ENCODE results near the gene GINS2.

The GINS2 gene

DNA sequence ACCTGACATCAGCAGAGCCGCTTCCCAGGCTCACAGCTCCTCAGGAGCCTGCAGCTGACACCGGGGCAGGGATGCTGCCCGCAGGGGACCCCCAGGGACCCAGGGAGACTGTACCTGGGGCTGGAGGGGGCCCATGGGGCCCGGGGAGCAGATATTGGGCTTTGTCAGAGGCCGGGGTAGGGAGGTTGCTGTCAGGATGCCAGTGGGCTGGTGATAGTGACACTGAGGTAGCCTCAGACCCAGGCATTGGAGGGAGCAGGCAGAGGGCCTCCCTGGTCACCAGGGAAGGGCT is 60.5 kb downstream of the GINS2 start:
- POLR2A ChIA-PET (ENCODE audit: low non-redundant PET), result no interaction called here
- DNase-seq (ENCODE audit: low spot score), result no peak
- H3K27ac ChIP-seq, result no peak overlapping the region
- CTCF ChIA-PET, result interaction anchor here (0.6 to 0.8 kb wide), 2 partner anchors 12 to 439 kb away, joined by 3 read pairs; no protein-coding TSS in a partner anchor
- TF ChIP-seq, protein P1, sequence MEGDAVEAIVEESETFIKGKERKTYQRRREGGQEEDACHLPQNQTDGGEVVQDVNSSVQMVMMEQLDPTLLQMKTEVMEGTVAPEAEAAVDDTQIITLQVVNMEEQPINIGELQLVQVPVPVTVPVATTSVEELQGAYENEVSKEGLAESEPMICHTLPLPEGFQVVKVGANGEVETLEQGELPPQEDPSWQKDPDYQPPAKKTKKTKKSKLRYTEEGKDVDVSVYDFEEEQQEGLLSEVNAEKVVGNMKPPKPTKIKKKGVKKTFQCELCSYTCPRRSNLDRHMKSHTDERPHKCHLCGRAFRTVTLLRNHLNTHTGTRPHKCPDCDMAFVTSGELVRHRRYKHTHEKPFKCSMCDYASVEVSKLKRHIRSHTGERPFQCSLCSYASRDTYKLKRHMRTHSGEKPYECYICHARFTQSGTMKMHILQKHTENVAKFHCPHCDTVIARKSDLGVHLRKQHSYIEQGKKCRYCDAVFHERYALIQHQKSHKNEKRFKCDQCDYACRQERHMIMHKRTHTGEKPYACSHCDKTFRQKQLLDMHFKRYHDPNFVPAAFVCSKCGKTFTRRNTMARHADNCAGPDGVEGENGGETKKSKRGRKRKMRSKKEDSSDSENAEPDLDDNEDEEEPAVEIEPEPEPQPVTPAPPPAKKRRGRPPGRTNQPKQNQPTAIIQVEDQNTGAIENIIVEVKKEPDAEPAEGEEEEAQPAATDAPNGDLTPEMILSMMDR (conservative IDR thresholded peaks at IDR 0.05; ENCODE audit: low read depth), result no peak

DNA sequence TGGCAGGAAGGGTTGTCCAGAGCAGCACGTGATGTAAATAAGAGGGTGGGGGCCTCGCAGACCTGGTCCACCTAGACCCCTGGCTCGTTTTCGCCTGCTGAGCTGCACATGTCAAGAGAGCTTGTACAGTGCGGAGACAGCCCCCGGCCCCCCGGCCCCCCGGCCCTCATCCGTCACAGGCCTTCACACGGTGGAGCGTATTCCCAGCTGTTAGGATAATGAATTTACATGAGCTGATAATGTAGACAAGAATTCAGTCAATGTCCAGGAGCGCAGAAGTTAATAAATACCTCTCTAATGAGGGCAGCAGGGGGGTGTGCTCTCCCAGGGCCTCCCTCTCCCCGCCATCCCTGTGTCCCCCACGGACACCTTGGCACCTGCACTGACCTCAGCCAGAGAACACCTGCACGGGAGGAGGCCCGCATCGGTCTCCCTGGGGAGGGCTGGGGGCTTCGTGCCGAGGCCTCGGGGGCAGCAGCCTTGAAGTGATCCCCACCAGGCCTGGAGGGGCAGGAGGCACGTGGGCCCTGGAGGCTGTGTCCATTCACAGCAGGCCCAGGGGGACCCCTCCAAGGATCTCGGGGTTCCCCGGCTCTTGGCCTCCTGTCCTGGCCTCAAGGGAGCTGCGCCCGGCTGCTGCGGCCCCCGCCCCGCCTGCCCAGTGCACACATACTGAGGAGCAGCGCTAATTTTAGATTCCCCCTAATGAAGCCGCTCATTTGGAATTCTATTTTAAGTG is 61.1 kb downstream of the GINS2 start:
- TF ChIP-seq, protein P1 (conservative IDR thresholded peaks at IDR 0.05; ENCODE audit: low read depth), result no peak
- no peak overlapping the region for H3K27ac ChIP-seq
- no peak for DNase-seq (ENCODE audit: low spot score)
- CTCF ChIA-PET, result interaction anchor here (0.6 to 0.8 kb wide), 3 partner anchors 11 to 438 kb away, joined by 3 to 6 read pairs (median 3); no protein-coding TSS in a partner anchor
- POLR2A ChIA-PET (ENCODE audit: low non-redundant PET), result no interaction called here

DNA sequence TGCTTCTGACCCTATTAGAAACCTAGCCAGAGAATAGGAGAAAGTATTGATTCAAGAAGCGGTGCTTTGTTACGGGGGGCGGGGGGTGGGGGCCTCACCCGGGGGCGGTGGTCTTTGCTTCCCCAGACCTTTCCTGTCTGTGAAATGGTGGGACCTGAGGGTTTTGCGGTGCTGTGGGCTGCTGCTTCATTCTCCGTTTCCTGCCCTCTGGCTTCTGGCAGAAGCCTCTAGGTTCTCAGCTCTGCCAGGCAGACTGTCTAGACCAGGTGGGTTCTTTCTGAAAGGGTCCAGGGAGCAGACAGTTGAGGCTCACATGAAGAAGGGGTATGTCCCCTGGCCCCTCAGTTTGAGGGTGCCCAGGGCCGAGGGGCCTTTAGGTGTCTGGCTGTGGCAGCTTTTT is 61.7 kb downstream of the GINS2 start:
- ChIA-PET POLR2A (ENCODE audit: low non-redundant PET) (no interaction called here), CTCF (interaction anchor here (0.6 kb wide), 1 partner anchor 132 kb away, joined by 6 read pairs; no protein-coding TSS in a partner anchor)

More for the DNA sequence above, 61.7 kb downstream of the GINS2 start:
- TF ChIP-seq, protein P1 (conservative IDR thresholded peaks at IDR 0.05; ENCODE audit: low read depth), result no peak
- H3K27ac ChIP-seq, result no peak overlapping the region
- no peak for DNase-seq (ENCODE audit: low spot score)

Measured in RWPE1 (cell line).